Chondrocyte (in vitro differentiated cells): Measurements from ENCODE around the gene ZNF821. TPM values are rescaled to one million over a fixed set of nuclear protein-coding genes. Genes with fewer than 3 reads are reported as not detected.
"Not testable (repeated sequence)": the region's sequence is repeated elsewhere in the genome, so short reads cannot be mapped to it uniquely, and the experiment has no call there.

Experiments used
- DNase-seq: peaks from one replicate; pipeline ENCODE4 v3.0.0; 2021; ENCODE audit warnings: mixed read lengths, low spot score
- H3K27ac Mint-ChIP-seq: one replicate; pipeline ENCODE4 v1.8.0; 2021; ENCODE audit warnings: mild to moderate bottlenecking, moderate library complexity, mixed read lengths; ENCODE audit not compliant: unreplicated experiment
- H3K27me3 Mint-ChIP-seq: 2 replicates; pipeline ENCODE4 v1.8.0; 2021; ENCODE audit warnings: low read depth, mixed read lengths
- H3K36me3 Mint-ChIP-seq: 2 replicates; pipeline ENCODE4 v1.8.0; 2021; ENCODE audit warnings: low read depth, mixed read lengths
- H3K4me1 Mint-ChIP-seq: 2 replicates; pipeline ENCODE4 v1.8.0; 2021; ENCODE audit warnings: low read depth, mild to moderate bottlenecking, mixed read lengths
- H3K4me3 Mint-ChIP-seq: one replicate; pipeline ENCODE4 v1.8.0; 2021; ENCODE audit warnings: mild to moderate bottlenecking, moderate library complexity, mixed read lengths; ENCODE audit not compliant: unreplicated experiment
- H3K9me3 Mint-ChIP-seq: 2 replicates; pipeline ENCODE4 v1.8.0; 2021; ENCODE audit warnings: low read depth, mixed read lengths
- total RNA-seq: library from RNA; stranded (reverse); gene quantifications from 3 replicates; pipeline ENCODE4 v1.2.1, GENCODE V29; 2021
- TF ChIP-seq, protein P1 (sequence below): fragments of 200-600 bp; sonication (generic); IDR thresholded peaks from 2 replicates; pipeline ENCODE4 v1.5.0; 2021; ENCODE audit warnings: antibody characterized with exemption, mild to moderate bottlenecking, moderate library complexity

Gene ZNF821
- total RNA-seq, 1 donor from 2014 or later = 12.0 TPM

DNA sequence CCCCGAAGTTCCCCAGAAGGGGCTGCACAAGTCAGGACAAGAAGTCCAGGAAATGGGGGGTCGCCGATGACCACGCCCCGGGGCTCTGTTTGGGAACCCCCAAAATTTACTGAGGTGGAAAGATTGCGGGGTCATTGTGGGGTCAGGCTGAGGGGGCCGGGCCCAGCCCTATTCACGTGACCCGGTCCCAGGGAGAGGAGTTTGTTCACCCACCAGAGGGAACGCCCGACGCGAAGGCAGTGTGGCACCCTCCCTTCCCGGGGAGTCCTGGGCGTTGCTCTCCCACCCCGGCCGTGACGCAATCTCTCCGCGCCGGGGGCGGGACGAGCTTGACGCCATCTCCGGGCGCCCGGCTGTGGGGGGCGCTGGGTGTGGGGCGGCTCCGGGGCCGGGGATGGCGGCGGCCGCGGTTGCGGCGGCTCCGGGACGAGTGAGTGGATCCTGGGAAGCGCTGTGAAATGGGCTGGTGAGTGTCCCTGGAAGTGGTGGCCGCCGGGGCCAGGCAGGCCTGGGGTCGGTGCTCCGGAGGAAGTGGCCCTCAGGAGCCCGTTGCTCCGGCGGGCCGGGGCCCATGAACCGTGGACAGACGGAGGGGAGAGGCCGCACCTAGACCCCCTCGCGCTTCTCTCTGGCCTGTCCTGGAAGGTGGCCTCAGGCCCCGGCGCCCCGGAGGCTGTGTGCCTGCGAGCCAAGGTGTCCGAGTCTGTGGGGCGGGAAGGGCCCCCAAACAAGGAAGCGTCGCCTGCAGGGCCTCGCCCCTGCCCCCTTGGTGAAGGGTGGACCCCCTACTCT is 38.1 kb downstream of the ZNF821 start, which contains the start of gene ATXN1L:
Gene ATXN1L (plus strand): TSS at position 338 of the 792 bp plus-strand sequence. CDS start 3,765 bp downstream, outside the sequence.
- Mint-ChIP-seq H3K36me3 (peaks cover 17% of the 10 kb centered on the region), H3K27me3 (no peaks in the 10 kb centered on the region), H3K4me1 (peaks cover 32% of the 10 kb centered on the region), H3K4me3 (peak within 1 kb of the TSS; percentile 91), H3K27ac (peak within 1 kb of the TSS; percentile 96), H3K9me3 (no peaks in the 10 kb centered on the region)
- TF ChIP-seq, protein P1, sequence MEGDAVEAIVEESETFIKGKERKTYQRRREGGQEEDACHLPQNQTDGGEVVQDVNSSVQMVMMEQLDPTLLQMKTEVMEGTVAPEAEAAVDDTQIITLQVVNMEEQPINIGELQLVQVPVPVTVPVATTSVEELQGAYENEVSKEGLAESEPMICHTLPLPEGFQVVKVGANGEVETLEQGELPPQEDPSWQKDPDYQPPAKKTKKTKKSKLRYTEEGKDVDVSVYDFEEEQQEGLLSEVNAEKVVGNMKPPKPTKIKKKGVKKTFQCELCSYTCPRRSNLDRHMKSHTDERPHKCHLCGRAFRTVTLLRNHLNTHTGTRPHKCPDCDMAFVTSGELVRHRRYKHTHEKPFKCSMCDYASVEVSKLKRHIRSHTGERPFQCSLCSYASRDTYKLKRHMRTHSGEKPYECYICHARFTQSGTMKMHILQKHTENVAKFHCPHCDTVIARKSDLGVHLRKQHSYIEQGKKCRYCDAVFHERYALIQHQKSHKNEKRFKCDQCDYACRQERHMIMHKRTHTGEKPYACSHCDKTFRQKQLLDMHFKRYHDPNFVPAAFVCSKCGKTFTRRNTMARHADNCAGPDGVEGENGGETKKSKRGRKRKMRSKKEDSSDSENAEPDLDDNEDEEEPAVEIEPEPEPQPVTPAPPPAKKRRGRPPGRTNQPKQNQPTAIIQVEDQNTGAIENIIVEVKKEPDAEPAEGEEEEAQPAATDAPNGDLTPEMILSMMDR = peak; percentile 12
- DNase-seq = peak; percentile 96

DNA sequence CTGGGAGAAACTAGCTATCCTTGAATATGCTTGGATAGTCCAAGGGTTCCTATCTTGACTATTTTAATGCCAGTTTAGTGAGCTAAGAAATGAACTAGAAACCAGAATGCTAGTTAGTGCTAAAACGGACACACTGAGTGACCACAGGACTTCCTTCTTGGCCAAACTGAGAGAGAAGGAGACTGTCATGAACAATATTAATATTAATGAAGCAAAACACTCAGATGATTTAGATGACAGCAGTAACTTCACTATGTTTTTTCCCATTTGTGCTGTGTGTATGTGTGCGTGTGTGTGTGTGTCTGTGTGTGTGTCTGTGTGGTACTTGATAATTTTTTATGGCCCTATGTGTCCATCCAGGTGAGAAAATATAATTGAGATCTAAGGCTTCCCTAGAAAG is 40.4 kb downstream of the ZNF821 start:
- peaks cover 31% of the 10 kb centered on the region for H3K4me1 Mint-ChIP-seq
- no peak overlapping the region for H3K27ac Mint-ChIP-seq
- TF ChIP-seq, protein P1 = no peak
- H3K4me3 Mint-ChIP-seq = no peak overlapping the region
- no peaks in the 10 kb centered on the region for H3K9me3 Mint-ChIP-seq
- no peak for DNase-seq
- H3K27me3 Mint-ChIP-seq = no peaks in the 10 kb centered on the region
- H3K36me3 Mint-ChIP-seq = peaks cover 6% of the 10 kb centered on the region

DNA sequence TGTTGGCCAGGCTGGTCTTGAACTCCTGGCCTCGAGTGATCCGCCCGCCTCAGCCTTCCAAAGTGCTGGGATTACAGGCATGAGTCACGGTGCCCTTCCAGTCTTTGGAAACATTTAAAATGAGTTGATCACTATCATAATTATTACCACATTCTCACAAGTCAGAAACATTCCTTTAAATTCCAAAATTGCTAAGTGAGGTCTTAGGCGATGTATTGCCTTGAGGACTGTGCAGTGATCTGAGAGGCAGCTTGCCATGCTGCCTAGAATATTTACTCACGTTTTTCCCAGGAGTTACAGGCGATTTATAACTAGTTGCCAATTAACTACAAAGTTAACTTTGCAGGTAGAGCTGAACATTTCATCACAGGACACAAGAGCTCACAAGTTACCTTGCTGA is 43.9 kb downstream of the ZNF821 start:
- no peak overlapping the region for H3K27ac Mint-ChIP-seq

DNA sequence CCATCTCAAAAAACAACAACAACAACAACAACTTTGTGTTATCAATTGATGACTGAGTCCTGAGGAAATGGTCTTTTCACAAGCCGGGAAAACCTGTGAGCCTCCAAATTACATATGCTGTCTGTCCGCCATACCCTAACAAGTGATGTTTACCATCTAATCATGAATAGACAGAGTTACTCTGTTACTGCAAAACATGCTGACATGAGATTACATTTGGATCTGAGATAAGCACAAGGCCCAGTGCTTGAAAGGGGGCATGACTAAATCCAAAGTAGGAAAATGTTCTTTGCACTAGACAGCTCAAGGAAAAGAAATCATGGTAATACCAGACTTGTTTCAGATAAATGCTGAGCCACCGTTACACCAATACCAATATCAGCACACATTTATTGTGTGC is 46.8 kb downstream of the ZNF821 start:
- Mint-ChIP-seq H3K27ac (no peak overlapping the region), H3K9me3 (no peaks in the 10 kb centered on the region), H3K4me3 (no peak overlapping the region), H3K36me3 (no peaks in the 10 kb centered on the region), H3K4me1 (no peaks in the 10 kb centered on the region), H3K27me3 (no peaks in the 10 kb centered on the region)
- DNase-seq = no peak
- TF ChIP-seq, protein P1 = no peak

More for the DNA sequence above, 43.9 kb downstream of the ZNF821 start:
- Mint-ChIP-seq H3K4me3 (no peak overlapping the region), H3K9me3 (no peaks in the 10 kb centered on the region), H3K4me1 (peaks cover 2% of the 10 kb centered on the region), H3K27me3 (no peaks in the 10 kb centered on the region), H3K36me3 (no peaks in the 10 kb centered on the region)
- DNase-seq = no peak
- TF ChIP-seq, protein P1 = no peak

GRCh38 chr16:71834291-71834690 is 49.7 kb downstream of the ZNF821 start:
- H3K4me3 Mint-ChIP-seq = no peak overlapping the region
- TF ChIP-seq, protein P1 = no peak
- H3K27me3 Mint-ChIP-seq = no peaks in the 10 kb centered on the region
- no peak for DNase-seq
- H3K4me1 Mint-ChIP-seq = no peaks in the 10 kb centered on the region
- no peak overlapping the region for H3K27ac Mint-ChIP-seq
- H3K36me3 Mint-ChIP-seq = no peaks in the 10 kb centered on the region
- no peaks in the 10 kb centered on the region for H3K9me3 Mint-ChIP-seq

GRCh38 chr16:71832112-71832511 is 51.9 kb downstream of the ZNF821 start:
- not testable (repeated sequence) for H3K27ac Mint-ChIP-seq, H3K4me1 Mint-ChIP-seq, DNase-seq, H3K9me3 Mint-ChIP-seq, H3K27me3 Mint-ChIP-seq, H3K4me3 Mint-ChIP-seq, H3K36me3 Mint-ChIP-seq

DNA sequence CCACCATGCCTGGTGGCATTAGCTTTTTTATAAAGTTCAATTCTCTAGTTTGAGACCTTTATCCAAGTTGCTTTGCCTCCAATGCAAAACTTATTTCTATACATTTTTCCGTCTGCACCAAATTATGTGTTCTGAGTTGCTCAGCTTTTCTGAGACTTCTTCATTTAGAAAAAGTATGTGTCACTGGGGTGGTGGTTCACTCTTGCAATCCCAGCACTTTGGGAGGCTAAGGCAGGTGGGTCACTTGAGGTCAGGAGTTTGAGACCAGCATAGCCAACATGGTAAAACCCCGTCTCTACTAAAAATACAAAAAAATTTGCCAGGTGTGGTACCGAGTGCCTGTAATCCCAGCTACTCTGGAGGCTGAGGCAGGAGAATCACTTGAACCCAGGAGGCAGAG is 52.3 kb downstream of the ZNF821 start:
- DNase-seq, H3K27ac Mint-ChIP-seq, H3K4me3 Mint-ChIP-seq, H3K36me3 Mint-ChIP-seq, H3K9me3 Mint-ChIP-seq, H3K4me1 Mint-ChIP-seq, H3K27me3 Mint-ChIP-seq: not testable (repeated sequence)
